ENCODE measurements around the gene ZNF362. TPM values are rescaled to one million over a fixed set of nuclear protein-coding genes. Genes with fewer than 3 reads are reported as not detected.

ZNF362 gene
- total RNA-seq, 1 experiment from 2014 or later = 29.5 TPM

- peaks cover 3% of the 10 kb centered on the region for H3K9me3 Mint-ChIP-seq (ENCODE audit: low read depth, unreplicated experiment)
- no TSS peak for BruUV-seq (replicated peaks)
- no peak for DNase-seq
- no peak overlapping the region for H3K27ac Mint-ChIP-seq (ENCODE audit: unreplicated experiment)
- H3K27me3 Mint-ChIP-seq (ENCODE audit: unreplicated experiment) = peaks cover 42% of the 10 kb centered on the region
- H3K4me1 Mint-ChIP-seq (ENCODE audit: low read depth, unreplicated experiment) = no peaks in the 10 kb centered on the region
- intact Hi-C loops (cut with micrococcal nuclease; ENCODE audit: unreplicated experiment) = no loop called here
- CTCF ChIA-PET = interaction anchor here (1.0 kb wide), 1 partner anchor 29 kb away, joined by 3 read pairs; no protein-coding TSS in a partner anchor
- TF ChIP-seq CTCF (IDR thresholded peaks at IDR 0.05; ENCODE audit: unreplicated experiment) = no peak
- no peaks in the 10 kb centered on the region for H3K36me3 Mint-ChIP-seq (ENCODE audit: insufficient read depth, unreplicated experiment)
- no peak overlapping the region for H3K4me3 Mint-ChIP-seq (ENCODE audit: low read depth, unreplicated experiment)
Observed at GRCh38 chr1:33248244-33248643, 8.0 kb upstream of the ZNF362 start.

GRCh38 chr1:33249422-33249821 is 6.9 kb upstream of the ZNF362 start:
- CTCF ChIA-PET = interaction anchor here (1.0 kb wide), 1 partner anchor 30 kb away, joined by 3 read pairs; no protein-coding TSS in a partner anchor
- peaks cover 3% of the 10 kb centered on the region for H3K9me3 Mint-ChIP-seq (ENCODE audit: low read depth, unreplicated experiment)
- no peak overlapping the region for H3K27ac Mint-ChIP-seq (ENCODE audit: unreplicated experiment)
- intact Hi-C loops (cut with micrococcal nuclease; ENCODE audit: unreplicated experiment) = no loop called here
- TF ChIP-seq CTCF (IDR thresholded peaks at IDR 0.05; ENCODE audit: unreplicated experiment) = no peak
- H3K4me3 Mint-ChIP-seq (ENCODE audit: low read depth, unreplicated experiment) = no peak overlapping the region
- no peak for DNase-seq
- H3K36me3 Mint-ChIP-seq (ENCODE audit: insufficient read depth, unreplicated experiment) = no peaks in the 10 kb centered on the region
- peaks cover 42% of the 10 kb centered on the region for H3K27me3 Mint-ChIP-seq (ENCODE audit: unreplicated experiment)
- no TSS peak for BruUV-seq (replicated peaks)
- H3K4me1 Mint-ChIP-seq (ENCODE audit: low read depth, unreplicated experiment) = no peaks in the 10 kb centered on the region

GRCh38 chr1:33250217-33250616 is 6.1 kb upstream of the ZNF362 start:
- DNase-seq = no peak
- Mint-ChIP-seq H3K27me3 (ENCODE audit: unreplicated experiment) (peaks cover 42% of the 10 kb centered on the region), H3K9me3 (ENCODE audit: low read depth, unreplicated experiment) (peaks cover 3% of the 10 kb centered on the region), H3K4me3 (ENCODE audit: low read depth, unreplicated experiment) (no peak overlapping the region), H3K36me3 (ENCODE audit: insufficient read depth, unreplicated experiment) (peaks cover 2% of the 10 kb centered on the region), H3K4me1 (ENCODE audit: low read depth, unreplicated experiment) (peaks cover 7% of the 10 kb centered on the region), H3K27ac (ENCODE audit: unreplicated experiment) (no peak overlapping the region)
- TF ChIP-seq CTCF (IDR thresholded peaks at IDR 0.05; ENCODE audit: unreplicated experiment) = no peak
- CTCF ChIA-PET = no interaction called here
- BruUV-seq (replicated peaks) = no TSS peak
- intact Hi-C loops (cut with micrococcal nuclease; ENCODE audit: unreplicated experiment) = no loop called here

GRCh38 chr1:33250724-33251123 is 5.6 kb upstream of the ZNF362 start:
- no peak overlapping the region for H3K4me3 Mint-ChIP-seq (ENCODE audit: low read depth, unreplicated experiment)
- H3K27ac Mint-ChIP-seq (ENCODE audit: unreplicated experiment) = no peak overlapping the region
- H3K27me3 Mint-ChIP-seq (ENCODE audit: unreplicated experiment) = peaks cover 42% of the 10 kb centered on the region
- no TSS peak for BruUV-seq (replicated peaks)
- intact Hi-C loops (cut with micrococcal nuclease; ENCODE audit: unreplicated experiment) = no loop called here
- peaks cover 8% of the 10 kb centered on the region for H3K4me1 Mint-ChIP-seq (ENCODE audit: low read depth, unreplicated experiment)
- no peak for TF ChIP-seq CTCF (IDR thresholded peaks at IDR 0.05; ENCODE audit: unreplicated experiment)
- no peak for DNase-seq
- H3K36me3 Mint-ChIP-seq (ENCODE audit: insufficient read depth, unreplicated experiment) = peaks cover 7% of the 10 kb centered on the region
- CTCF ChIA-PET = no interaction called here
- H3K9me3 Mint-ChIP-seq (ENCODE audit: low read depth, unreplicated experiment) = peaks cover 3% of the 10 kb centered on the region
